ENCODE measurements around the gene TBX19.

- TF ChIP-seq EZH2 (IDR thresholded peaks at IDR 0.05; ENCODE audit: low read length) (no peak), CTCF (optimal IDR thresholded peaks at IDR 0.05 in 1 of 3, IDR thresholded peaks at IDR 0.05 in 1 of 3, conservative IDR thresholded peaks at IDR 0.05 in 1 of 3; ENCODE audit: extremely low read depth in 1 of 3, insufficient read depth in 2 of 3, low read length in 3 of 3) (no peak)
Measured at GRCh38 chr1:168261390-168261789, 19.3 kb upstream of the TBX19 start.

Measured in keratinocyte (primary cell).